Stimulated activated CD8-positive, alpha-beta memory T cell treated with anti-CD3 and anti-CD28 coated beads, Interleukin-4, amount 100 ng/mL, for 48 hours (primary cell): ENCODE measurements around the gene RETREG3.

Source experiments
- DNase-seq: peaks from one replicate; pipeline ENCODE4 v3.0.0-alpha.2; 2020

The RETREG3 gene

DNA sequence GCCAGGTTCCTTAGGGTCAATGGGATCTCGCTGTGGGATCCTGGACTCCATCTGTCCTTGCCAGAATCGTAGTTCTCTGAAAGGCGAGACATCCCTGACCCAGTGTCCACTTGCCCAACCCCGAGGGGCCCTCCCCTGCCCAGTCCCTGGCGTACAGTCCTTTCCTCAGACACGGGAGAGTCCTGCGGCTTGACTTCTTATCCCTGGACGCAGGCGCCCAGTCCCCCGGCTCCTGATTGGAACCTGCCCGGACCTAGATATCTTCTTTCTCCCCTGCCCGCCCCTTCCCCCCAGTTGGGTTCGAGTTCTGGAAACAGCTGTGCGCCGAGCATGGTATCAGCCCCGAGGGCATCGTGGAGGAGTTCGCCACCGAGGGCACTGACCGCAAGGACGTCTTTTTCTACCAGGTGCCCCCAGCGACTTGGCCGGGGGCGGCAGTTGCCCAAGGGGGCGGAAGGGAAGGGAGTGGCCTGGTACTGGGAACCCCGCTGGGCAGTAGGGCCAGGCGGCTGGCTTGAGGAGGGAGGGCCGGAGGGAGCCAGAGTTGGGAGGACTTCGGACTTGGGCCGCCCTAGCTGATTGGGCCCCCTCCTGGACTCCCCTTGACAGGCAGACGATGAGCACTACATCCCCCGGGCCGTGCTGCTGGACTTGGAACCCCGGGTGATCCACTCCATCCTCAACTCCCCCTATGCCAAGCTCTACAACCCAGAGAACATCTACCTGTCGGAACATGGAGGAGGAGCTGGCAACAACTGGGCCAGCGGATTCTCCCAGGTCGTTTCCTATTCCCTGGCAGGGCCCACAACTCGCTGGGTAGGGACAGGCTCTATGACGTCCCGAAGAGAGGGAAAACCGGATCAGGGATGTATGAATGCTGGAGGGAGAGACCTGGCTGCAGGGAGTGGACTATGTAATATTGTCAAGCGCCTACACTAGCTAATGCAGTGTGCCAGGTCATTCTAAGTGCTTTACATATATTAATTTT is 934 bp upstream of the RETREG3 start:
- DNase-seq = peak; percentile 51

DNA sequence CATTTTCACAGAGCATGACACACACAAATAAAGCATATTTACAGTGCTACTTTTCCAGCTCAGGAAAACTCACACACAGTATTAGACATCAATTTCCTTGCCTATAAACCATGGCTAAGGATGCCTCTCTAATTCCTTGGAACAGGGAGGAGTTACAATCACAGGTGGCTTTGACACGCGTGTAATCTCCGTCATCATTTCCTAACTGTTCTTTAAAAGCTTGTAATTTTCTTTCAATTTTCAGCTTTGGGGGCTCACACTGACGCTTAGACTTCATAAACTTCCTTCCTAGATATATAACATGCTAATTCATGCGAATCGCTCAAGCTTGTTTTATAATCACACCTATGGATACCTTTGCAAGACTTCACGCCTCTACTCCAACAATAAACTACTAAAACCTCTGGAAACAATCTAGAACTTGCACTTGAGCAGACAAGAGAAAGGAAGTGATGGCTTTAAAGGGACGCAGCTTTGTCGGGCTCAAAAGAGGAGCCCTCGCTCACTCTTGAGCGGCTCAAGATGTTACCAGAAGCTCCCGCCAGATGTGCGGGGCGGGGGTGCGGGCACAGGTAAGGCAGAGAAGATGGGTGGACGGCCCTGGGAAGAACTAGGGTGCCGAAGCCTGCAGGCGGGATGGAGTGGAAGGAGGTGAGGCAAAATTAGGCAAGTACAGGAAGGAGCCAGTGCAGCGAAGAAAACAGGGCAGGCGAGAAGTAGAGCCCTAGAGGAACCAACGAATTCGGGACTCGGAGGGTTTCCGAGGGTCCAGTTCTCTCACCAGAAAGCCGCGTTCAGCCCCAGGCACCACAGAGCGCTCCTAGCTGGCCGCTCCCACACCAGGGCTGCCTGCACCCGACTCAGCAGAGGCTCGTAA is 631 bp downstream of the RETREG3 start:
- DNase-seq = peak; percentile 49

DNA sequence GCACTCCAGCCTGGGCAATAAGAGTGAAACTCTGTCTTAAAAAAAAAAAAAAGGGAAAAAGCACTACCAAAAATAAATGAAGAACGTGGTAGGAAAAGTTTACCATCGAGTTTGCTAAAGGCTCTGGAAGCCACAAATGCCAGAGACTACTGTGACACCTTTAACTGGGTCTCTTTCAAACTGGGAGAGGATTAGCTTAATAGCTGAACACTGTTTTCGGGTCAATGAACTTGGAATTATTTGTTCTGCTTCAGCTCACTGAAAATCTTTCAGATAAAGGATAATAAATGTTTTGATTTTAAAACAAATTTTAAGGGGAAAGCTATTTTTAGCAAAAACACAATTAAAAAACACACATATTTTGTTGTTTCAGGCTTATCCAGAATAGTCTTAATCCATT is 1.4 kb downstream of the RETREG3 start:
- DNase-seq = no peak

DNA sequence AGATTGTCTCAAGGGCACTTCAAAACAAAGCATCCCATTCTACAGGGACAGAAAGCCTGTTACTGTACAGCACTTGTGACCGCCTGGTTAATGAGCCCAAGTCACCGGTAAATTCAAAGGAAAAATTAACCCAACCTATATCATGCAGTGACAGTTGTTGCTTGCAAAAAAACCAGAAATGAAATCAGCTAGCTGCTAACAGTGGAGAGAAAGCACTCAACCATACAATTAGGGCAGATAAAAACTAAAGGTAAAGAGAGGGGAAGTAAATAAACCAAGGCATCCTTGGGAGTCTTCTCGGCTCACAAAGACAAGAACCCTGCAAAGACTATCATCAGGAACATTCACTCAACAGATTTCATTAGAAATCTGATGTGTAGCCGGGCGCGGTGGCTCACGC is 5.9 kb downstream of the RETREG3 start:
- no peak for DNase-seq

DNA sequence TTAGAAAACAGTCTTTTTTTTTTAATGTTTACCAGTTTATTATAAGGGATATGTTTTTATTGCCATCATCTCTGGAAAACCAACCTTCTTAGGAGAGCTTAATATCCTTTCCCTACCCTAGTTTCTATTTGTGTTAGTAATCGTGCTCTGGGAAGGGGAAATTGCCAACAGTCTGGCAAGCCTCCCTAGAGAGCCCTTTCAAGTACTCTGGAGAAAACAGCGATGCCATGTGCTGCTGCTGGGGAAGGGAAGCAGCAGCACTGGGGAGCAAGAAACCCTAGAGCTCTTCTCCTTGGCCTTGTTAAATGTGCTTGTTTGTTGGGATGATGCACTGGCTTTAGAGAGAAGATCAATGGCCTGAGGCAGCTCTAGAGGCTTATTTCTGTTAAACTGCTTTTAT is 10.3 kb downstream of the RETREG3 start:
- no peak for DNase-seq

DNA sequence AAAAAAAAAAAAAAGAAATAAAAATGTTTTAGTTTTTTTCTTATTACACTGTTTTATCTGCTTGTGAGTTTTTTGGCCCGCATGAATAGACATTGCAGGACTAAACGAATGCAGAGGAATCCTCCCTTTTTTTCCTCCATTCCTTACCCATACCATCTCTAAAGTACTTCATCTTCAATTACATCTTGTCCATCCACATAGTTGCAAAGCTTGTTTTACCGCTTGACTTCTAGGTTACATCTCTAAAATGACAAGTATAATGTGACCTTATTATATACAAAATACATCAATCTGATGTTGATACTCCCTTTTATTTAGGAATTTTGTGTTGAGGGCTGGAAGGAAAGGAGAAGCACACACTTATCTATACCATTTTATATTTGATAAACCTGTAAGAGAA is 12.8 kb downstream of the RETREG3 start:
- no peak for DNase-seq

DNA sequence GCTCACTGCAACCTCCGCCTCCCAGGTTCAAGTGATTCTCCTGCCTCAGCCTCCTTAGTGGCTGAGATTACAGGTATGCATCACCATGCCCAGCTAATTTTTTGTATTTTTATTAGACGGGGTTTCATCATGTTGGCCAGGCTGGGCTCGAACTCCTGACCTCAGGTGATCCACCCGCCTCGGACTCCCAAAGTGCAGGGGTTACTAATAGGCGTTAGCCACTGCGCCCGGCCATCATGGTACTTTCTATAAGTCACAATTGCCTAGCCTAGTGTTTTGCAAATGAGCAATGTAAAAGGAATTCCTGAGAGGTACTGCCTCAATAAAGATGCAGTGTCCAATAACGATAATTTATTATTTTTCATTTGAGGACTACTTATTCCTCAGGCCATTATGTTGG is 17.8 kb downstream of the RETREG3 start:
- DNase-seq = no peak

DNA sequence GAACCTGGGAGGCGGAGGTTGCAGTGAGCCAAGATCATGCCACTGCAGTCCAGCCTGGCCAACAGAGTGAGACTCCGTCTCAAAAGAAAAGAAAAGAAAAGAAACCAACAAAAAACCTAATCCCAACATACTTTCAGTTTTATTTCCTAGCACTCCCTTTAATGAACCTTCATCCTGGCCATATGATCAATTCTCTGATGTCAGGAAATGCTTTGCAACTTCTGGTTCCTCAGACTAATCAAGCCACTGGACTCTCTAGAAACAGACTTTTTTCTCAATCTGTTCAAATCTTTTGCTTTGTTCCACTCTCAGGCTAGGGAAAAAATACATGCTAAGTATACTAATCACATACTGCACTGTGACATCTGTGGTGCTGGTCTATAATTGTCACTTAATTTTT is 18.3 kb downstream of the RETREG3 start:
- DNase-seq = no peak

DNA sequence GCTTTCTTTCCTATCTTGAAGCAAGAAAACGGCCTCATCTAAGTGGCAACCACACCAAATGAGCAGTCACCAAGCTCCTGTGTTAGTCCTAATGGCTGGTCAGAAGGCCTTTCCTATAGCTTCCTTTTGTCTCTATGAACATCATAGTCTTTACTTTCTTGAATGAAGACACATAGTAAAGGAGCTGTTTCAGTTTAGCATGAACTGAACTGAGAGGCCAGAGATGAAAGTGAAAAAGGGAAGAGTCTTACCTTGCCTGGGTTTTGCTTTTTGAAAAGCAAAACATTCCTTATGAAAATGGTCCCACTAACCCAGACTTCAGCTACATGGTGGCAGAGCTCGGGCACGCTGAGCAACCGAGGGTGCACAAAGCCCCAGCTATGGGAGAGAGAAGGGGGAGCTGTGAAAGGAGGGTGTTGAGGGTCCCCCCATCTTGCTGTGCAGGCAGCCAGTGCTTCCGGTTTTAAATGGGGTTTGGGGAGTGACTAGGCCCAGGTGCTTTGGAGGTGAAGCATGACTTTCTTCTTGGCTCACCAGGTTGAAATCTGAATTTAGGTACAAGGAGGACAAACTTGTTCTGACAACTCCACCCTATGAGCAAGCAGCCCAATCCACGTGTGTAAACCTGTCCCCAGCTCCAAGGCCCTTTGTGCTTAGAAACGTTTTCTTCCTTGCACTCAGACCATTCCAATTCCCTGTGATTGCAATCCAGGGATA is 22.5 kb downstream of the RETREG3 start:
- no peak for DNase-seq

DNA sequence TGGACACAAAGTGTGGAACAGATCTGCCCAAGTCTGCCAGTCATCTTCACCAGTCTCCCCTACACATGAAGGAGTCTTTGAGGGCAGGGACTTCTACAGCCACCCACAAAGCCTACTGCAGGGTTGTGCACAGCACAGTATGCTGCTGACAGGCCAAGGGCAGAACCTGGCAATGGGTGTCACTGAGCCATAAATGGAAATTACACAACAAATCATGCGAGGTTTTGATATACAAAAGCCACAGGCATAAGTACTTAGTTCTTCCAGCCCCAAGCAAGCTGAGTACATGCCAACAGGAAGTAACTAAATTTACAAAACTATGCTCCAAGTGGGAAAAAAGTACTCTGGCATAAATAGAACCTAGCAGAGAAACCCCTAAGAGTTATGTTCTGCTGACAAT is 23.8 kb downstream of the RETREG3 start:
- DNase-seq = no peak

DNA sequence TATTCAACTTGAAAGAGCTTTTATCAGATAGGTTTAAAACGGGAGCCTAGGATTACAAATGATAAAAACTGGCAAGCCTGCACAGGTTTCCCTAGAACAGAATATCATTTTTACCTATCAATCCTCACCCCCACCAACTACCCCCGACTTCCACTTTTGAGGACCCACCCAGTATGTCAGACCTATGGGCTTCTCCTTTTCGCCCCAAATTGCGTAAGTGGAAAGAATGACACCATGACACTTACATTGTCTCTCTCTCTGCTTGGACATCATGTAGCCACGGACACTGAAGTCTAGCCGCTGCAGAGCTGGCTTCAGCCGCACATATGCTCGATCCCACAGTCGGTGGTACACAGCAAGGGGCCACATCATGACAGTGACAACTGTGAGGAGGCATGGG is 24.3 kb downstream of the RETREG3 start:
- DNase-seq = no peak

DNA sequence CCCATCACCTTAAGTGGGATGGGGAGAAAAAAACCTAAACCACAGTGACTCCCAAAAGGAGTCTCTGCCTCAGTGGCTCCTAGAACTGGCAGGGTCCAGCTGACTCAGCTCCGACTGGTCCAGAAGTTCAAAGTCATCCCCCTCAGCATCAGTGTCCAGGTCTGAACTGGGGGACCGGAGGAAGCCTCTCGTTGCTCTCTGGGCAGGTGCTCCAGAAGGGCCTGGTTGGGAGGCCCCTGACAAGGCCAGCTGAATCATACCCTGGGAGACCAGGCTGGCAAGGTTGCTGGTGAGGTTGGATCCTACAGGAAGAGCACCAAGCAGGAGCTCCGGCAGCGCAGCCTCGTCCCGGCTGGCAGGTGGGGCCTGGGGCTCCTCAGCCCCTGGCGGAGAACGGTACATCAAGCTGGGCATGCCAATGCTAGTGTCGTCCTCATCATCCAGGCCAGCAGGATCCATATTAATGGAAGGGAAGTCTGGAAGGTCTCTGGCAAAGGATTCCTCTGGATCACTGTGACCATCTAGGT is 27.4 kb downstream of the RETREG3 start:
- DNase-seq = no peak

DNA sequence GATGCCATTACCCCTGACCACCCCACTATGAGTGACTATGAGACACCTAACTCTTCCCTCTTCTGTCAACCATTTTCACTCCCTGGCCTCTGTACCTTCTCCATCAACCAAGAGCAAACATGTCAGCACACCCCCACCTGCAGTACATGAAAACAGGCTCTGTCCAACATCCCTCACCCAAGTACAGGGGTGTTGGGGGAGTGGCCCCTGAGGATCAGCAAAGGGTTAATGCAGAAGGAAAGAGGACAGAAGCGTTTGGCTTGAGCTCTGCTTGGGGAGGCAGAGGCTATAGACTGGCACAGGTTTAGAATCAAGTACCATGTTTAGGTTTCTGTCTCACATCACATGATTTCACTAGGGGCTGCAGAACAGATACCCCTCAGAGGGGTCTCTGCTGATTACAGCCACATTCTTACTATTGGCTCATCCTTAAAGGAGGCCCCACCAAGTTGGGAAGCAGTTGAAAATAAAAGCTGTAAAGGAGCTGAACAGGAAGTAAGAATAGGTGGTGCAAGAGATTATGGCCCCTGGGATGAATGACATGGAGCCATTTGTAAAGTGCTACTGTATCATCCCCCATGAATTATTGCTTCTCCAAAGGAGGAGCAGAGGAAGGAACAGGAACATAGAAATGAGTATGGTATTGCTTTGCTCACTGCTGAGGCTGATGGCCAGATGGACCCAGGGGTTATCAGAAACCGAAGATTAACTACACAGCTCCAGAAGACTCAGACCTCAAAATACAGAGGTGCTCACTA is 29.2 kb downstream of the RETREG3 start:
- no peak for DNase-seq

DNA sequence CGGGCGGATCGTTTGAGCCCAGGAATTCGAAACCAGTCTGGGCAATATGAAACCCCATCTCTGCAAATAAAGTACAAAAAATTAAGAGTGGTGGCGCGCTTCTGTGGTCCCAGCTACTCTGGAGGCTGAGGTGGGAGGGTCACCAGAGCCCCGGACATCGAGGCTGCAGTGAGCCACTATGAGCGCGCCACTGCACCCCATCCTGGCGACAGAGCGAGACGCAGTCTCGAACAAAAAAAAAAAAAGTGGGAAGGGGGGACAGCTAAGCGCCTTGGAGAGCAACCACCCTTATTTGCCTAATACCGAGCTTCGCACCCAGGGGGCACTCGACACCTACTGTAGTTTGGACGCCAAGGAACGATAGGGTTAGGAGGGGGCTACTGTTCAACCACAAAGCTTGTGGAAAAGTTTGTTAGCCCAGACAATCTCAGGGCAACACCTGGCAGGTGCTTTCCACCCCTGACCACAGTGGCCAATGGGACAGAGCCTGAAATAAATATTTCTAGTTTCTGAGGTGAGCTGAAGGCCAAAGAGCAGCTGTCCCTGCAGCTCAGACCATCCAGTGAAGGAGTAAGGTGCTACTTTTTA is 30.8 kb downstream of the RETREG3 start:
- peak; percentile 86 for DNase-seq

DNA sequence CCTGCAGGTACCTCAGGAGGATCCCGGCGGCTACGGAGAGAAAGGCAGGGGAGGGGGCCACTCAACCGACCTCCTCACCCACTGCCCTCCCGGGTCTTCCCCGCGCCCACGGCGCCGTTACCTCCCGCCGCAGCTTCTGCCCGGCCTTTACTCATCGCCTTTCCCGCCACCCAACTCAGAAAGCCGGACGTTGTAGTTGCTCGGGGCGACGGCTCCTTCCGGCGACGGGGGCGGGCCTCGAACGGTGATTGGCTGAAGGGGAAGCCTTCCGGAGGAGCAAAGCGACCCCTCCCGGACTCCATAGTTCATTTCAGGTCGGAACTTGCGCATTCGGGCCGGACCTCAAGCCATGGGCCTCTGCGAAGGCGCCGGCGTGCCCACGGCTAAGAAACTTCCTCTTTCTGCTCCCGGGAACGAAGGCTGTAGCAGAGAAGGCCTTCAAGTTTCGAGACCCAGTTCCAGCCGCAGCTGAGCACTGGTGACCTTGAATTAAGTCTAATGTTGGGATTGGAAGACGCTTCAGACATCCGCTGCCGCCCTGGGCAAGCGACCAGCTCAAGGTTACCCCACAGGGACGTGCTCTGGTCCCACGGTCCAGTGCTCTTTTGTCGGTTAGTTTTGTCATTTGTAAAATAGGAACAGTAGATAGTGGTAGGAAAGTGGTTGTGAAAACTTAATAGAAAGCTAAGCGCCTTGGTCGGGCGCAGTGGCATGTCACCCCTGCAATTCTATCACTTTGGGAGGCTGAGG is 31.5 kb downstream of the RETREG3 start, which contains the start of gene PSMC3IP:
Gene PSMC3IP, minus strand, starts transcription at position 198 of the 750 bp plus-strand sequence. Its CDS starts 43 bp downstream, at position 155.
- peak; percentile 97 for DNase-seq

DNA sequence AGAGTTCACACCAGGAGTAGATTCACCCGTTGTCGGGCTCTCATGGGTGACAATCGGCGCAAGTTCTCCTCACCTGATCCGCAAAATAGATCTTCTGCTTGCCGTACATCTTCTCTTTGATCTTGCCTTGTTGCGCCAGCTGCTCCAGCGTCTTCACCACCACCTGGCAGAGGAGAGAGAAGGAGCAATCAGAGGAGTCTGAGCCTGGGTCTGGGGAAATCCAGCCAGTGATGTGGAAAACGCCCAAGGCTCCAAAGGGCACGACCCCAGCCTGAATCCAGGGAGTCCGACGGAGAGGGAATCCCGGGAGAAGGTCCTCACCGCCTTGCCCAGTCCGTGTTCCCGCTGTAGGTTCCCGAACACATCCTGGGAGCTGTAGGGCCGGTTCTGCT is 32.0 kb downstream of the RETREG3 start:
- DNase-seq = no peak

DNA sequence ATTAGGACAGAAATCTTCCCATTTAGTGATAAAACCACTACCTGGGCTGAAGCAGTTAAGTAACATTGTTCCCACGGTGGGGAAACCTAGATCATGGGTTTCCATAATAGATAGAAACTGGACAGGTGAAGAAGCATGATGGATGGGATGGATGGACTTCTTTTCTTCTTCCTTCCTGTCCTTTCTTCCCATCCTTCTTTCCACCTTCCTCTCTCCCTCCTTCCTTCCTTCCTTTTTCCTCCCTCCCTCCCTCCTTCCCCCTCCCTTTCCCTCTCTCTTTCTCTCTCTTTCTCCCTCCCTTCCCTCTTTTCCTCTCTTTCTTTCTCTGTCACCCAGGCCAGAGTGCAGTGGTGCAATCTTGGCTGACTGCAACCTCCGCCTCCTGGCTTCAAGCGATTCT is 34.7 kb downstream of the RETREG3 start:
- DNase-seq = no peak

DNA sequence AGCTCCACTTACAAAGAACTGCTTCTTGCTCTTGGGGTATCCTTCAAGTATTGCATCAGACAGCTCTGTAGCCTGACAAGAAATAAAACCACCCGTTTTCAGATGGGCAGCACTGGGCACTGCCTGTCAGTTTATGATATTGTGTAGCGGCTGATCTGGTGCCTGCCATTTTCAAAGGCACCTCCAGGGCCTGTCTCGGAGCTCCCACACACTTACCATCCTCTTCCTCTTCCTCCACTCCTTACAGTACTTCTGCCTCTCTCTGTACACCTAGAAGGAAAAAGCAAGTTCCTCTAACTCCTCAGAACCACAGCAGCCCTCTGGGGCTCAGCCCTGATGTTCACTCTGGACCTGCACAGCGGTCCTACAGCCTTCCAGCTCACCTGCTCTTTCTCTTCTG is 36.1 kb downstream of the RETREG3 start:
- DNase-seq = no peak

DNA sequence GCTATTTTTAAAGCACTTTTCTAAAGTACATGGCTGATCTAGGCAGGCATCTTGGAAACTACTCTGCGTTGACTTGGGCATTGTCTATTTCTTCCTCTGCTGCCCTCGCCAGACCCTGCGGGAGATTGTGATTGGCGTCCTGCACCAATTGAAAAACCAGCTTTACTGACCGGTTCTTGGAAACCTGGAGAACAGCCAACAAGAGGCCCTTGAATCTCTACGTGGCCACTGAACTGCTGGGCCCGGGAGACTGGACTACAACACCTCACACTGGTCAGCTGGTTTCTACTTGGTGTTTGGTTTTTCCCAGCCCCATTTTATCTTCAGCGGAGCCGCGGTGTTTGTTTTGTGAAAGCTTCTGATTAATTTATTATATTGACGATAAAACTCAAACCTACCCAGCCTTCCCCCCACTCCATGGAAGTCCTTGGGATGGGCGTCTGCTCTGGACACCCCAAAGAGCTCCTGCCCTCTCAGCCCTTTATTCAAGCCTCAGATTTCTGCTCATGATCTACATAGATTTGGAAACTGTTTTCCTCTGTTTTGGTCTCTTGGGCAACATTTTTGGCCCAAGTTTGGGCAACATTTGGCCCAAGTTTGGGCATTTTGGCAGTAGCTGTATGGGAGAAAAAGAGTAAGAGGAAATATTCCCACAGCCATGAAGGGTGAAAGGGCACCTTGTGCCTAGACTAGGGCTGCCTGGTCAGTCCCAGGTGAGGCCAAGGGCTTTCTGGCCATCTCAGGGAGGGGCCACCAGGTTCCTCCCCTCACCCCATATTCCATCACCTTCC is 37.5 kb downstream of the RETREG3 start:
- no peak for DNase-seq
